EL (cell line): ENCODE results near the gene CCP110.

Experiments
- DNase-seq: peaks from one replicate; pipeline ENCODE4 v3.0.0-alpha.2; 2016

Gene CCP110

GRCh38 chr16:19555186-19555937, 31.6 kb downstream of the CCP110 start, which contains the start of gene VPS35L:
Gene VPS35L, plus strand, starts transcription at chr16:19555703. Its CDS starts 27 bp downstream, at chr16:19555730.
- DNase-seq = peak; percentile 99

DNA sequence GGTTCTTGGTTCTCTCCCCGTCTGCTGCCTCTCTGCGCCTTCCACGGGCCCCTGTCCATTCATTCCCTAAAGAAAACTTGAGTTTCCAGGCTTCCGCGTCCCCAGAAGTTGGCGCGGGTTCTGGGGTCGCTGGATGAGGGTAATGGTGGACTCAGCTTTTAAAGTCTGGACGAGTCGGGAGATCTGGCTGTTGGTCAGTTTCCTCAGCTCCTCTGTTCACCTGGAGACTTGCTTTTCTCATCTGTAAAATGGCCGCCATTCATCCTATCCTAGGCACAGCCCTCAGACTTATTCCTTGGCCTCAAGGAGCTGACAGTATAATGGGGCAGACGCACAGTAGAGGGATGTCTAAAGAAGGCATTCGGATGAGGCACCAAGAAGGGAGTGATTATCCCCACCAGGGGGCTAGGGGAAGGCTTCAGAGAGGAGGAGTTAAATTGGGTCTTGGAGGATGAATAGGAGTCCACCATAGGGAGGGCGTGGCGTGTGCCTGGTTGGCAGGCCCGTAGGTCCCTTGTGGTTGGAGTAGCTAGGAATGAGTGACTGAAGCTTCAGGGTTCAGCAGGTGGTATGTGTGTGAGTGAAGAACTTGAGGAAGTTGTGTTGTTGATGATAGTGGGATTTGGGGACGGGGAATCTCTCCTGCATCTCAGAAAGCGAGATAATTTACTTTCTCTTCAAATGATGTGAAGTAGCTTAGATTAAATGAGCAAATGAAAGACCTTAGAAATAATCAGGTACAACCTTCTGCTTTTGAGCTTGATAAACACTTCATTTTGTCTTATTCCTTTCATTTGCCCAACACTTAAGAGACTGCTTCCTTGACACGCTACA, 32.4 kb downstream of the CCP110 start:
- DNase-seq = peak; percentile 47

GRCh38 chr16:19559242-19559910, 35.6 kb downstream of the CCP110 start:
- DNase-seq = peak; percentile 63

DNA sequence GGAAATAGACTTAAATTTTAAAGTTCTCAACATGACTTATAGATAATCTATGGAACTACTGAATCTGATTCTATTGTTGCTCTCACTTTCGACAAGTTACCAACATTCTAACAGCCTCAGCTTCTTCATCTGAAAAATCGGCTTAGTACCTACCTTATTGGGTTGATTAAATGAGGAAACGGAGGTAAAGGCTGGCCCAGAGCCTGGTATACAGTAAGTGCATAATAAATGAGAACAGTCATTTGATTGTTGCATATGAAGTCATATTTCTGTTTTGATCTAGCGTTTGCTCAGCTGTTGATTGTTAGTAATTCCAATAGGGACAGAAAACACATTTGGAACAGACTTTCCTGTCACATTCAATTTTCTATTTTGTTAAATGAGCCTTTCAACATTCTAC, 36.3 kb downstream of the CCP110 start:
- DNase-seq = no peak

DNA sequence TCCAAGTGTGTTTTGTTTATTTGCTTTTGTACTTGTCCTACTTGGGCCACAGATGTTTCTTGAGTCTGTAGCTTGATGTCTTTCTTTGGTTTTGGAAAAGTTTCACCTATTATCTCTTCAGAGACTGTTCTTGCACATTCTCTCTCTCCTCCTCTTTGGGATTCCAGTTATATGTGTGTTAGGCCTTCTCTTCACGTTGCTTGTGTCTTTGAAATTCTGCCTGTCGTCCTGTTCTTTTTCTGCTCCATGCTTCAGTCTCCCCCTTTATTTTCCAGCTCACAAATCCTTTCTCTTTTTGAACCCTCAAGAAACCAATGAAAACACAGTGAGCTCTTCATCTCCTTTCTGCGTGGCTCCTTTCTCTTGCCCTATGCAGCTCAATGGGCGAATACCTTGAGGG, 39.6 kb downstream of the CCP110 start:
- no peak for DNase-seq

- DNase-seq = no peak
Measured at GRCh38 chr16:19566362-19566761, 42.6 kb downstream of the CCP110 start.

DNA sequence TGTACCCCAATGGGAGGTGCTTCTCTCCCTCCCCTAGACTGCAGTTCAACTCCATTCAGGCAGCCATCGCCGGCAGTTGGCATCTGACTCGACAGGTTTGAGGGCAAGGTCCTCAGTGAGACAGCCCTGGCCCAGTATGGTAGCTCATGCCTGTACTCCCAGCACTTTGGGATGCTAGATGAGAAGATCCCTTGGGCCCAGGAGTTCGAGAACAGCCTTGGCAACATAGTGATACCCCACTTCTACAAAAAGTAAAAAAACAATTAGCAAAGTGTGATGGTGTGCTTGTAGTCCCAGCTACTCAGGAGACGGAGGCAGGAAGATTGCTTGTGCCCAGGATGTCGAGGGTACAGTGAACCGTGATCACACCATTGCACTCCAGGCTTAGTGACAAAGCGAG, 43.8 kb downstream of the CCP110 start:
- DNase-seq = no peak

- no peak for DNase-seq
Measured at GRCh38 chr16:19573997-19574396, 50.3 kb downstream of the CCP110 start.

DNA sequence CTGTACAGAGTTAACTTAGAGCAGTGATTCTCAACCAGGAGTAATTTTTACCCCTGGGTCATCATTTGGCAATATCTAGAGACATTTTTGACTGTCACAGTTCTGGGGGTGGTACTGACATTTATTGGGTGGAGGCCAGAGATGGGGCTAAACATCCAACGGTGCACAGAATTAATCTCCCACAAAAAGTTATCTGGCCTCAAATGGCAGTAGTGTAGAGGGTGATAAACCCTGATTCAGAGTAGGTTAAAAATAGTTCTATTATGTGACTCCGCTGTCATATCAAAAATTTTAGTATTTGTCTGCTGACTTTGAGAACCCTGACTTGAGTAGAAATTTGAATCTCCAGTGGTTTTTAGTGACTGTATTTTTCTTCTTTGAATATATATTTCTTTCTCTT, 50.9 kb downstream of the CCP110 start:
- no peak for DNase-seq

DNA sequence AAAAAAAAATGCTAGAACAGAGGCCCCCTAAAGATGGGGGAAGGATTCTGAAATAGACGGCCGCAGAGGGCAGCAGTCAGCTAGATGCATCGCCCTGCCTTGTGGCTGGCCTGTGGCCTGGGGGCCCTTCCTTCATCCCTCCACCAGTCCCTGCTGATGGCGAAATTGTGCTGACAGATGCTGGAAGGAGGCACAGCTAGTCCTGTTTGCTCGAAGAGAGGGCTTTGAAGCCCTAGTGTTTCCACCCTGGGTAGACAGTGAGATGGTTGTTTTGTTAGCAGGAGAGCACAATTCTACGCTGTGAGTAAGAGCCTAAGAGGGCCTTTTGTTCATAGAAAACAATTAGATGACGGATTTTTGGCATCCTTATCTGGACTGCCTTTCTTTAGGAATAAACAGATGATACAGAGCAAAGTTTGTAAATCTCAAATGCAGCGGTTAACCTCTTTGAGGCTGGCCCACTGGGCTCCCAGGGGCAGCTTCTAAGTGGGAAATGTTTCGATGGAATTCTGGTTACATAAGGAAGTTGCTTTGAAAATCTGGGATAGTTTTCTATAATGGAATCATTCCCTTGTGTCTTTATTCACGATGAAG, 54.7 kb downstream of the CCP110 start:
- DNase-seq = no peak

GRCh38 chr16:19582050-19582831, 58.5 kb downstream of the CCP110 start:
- DNase-seq = no peak

DNA sequence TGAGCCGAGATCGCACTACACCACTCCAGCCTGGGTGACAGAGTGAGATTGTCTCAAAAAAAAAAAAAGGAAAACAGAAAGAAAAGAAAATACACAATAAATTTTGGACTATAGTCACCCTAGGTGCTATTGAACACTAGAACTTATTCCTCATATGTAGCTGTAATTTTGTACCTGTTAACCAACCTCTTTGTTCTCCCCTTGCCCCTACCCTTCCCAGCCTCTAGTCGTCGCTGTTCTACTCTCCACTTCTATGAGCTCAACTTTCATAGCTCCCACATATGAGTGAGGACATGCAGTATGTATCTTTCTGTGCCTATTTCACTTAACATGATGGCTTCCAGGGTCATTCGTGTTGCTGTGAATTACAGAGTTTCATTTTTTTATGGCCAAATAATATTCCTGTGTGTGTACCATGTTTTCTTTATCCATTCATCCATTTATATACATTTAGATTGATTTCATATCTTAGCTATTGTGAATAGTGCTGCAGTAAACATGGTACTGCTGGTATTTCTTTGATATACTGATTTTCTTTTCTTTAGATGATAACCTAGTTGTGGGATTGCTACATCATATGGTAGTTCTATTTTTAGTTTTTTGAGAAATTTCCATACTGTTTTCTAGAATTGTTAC, 60.0 kb downstream of the CCP110 start:
- DNase-seq = peak; percentile 54

GRCh38 chr16:19588661-19589060, 64.9 kb downstream of the CCP110 start:
- DNase-seq = no peak

GRCh38 chr16:19589106-19589505, 65.4 kb downstream of the CCP110 start:
- no peak for DNase-seq

DNA sequence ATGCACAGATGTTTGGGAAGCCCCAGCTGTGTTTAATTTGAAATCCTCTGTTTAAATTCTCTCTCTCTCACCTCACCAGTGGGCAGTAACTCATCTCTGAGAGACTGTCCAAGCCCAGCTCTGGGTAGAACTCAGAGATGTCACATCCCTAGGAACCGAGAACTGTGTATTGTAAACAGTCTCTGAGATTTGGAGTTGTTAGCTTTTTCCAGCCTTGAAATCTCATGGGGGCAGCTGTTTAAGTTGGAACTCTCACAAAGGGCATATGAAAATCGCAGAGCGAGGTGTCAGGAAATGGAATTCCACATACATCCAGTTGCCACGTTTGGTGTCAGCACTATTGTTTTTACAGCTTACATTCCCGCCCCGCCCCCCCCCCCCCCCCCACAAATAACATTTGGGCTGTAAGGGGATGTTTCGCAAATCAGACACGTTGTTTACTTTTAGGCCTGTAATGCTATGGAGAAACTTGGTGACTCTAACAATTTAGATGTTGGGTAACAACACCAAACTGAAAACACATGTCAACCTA, 66.1 kb downstream of the CCP110 start:
- peak; percentile 16 for DNase-seq

GRCh38 chr16:19595043-19595767, 71.5 kb downstream of the CCP110 start:
- peak; percentile 84 for DNase-seq

GRCh38 chr16:19598805-19599510, 75.2 kb downstream of the CCP110 start:
- DNase-seq = no peak

DNA sequence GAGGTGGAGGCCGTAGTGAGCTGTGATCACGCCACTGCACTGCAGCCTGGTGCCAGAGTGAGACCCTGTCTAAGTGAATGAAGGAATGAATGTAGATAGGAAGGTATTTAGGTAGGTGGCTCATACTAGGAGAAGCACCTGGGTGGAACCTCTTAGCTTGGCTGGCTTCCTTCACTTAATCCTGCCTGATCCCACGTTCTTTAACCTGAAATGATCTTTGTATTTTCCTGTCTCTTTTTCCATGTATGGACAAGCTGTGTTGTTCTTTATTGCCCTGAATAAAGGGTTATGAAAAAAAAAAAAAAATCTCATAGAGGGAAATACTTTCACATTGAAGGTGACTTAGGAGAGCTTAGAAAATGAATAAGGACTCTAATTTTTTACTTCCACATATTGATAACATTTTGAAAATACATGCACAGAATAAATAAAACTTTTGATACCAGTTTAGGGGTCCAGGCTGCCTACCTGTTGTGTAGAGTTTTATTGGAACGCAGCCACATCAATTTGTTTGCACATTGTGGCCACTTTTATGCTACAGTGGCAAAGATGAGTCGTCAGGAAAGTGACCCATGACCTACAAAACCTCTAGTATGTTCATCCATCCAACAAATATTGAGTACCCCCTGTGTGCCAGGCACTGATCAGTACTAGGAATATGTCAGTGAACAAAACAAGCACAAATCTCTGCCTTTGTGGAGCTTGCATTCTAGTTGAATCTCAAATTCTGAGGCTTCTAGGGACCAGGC, 76.4 kb downstream of the CCP110 start:
- DNase-seq = no peak
